K562 (cell line): ENCODE data around the gene ST6GALNAC3. TPM values are rescaled to one million over a fixed set of nuclear protein-coding genes. Genes with fewer than 3 reads are reported as not detected.

Experiments
- ATAC-seq: fragments of 200-7000 bp; cut with Tn5 transposase; 3 replicates; pipeline ENCODE4 v1.9.1; 2020; ENCODE audit warnings: moderate library complexity
- BruUV-seq: library from RNA; stranded (reverse); fragments of 400-500 nt; replicated peaks from 2 replicates; lab custom pipeline; 2021; lab: Mats Ljungman, UMichigan
- CTCF ChIA-PET: fragments of 300-600 bp; formaldehyde crosslinking; extraction: SDS; loops from one replicate; lab custom pipeline; 2021; ENCODE audit warnings: low intra/inter-chr PET ratio; lab: Yijun Ruan, JAX
- POLR2A ChIA-PET: fragments of 300-600, 350-650 bp; sonication (Branson Sonifier 250); formaldehyde crosslinking; extraction: SDS; loops from one replicate; lab custom pipeline; 2021; ENCODE audit warnings: antibody characterized with exemption, inconsistent platforms; lab: Yijun Ruan, JAX
- DNase-seq, 4 experiments: peaks; one replicate each; pipeline versions ENCODE4 v3.0.0 to v3.0.0-alpha.2; 2011 to 2018; ENCODE audit warnings: low spot score in 3 of 4, mixed read lengths in 3 of 4; ENCODE audit errors: extremely low read depth in 1 of 4
- FAIRE-seq: peaks from 2 replicates; lab custom pipeline; 2011; peaks lifted over from hg19 to GRCh38; lab: Jason Lieb, UNC
- H2AFZ ChIP-seq: 2 replicates; pipeline ENCODE4 v1.6.0; 2011; ENCODE audit warnings: low read depth, low read length, control low read depth, inconsistent platforms
- H3K27ac ChIP-seq: fragments of 200-600 bp; 3 replicates; pipeline ENCODE4 v1.8.0; 2011; ENCODE audit warnings: low read depth, mild to moderate bottlenecking, control low read depth, inconsistent platforms, low read length, moderate library complexity, mixed read lengths; ENCODE audit errors: extremely low read depth
- H3K27me3 ChIP-seq, 2 experiments: fragments of 300-600 bp in 1 of 2; 2 replicates in 1 of 2; 3 replicates in 1 of 2; pipeline versions ENCODE4 v1.6.0 to v1.8.0; 2011; ENCODE audit warnings: inconsistent platforms in 2 of 2, low read length in 2 of 2, mild to moderate bottlenecking in 1 of 2, mixed read lengths in 1 of 2, moderate library complexity in 1 of 2; ENCODE audit not compliant: control insufficient read depth in 2 of 2, insufficient read depth in 2 of 2
- H3K36me3 ChIP-seq: fragments of 300-600 bp; 3 replicates; pipeline ENCODE4 v1.8.0; 2011; ENCODE audit warnings: mild to moderate bottlenecking, low read length, inconsistent platforms; ENCODE audit not compliant: control insufficient read depth, insufficient read depth
- H3K4me1 ChIP-seq, 2 experiments: fragments of 200-600 bp in 1 of 2; replicated peaks in 1 of 2; 2 replicates in 1 of 2; 3 replicates in 1 of 2; pipeline versions ENCODE4 v1.5.1 to v1.8.0; 2011; ENCODE audit warnings: inconsistent platforms in 2 of 2, low read length in 2 of 2, mild to moderate bottlenecking in 1 of 2, mixed read lengths in 1 of 2, moderate library complexity in 1 of 2; ENCODE audit not compliant: control insufficient read depth in 2 of 2, insufficient read depth in 2 of 2
- H3K4me2 ChIP-seq: 2 replicates; pipeline ENCODE4 v1.6.1; 2011; ENCODE audit warnings: low read length, control low read depth, inconsistent platforms, mixed read lengths; ENCODE audit not compliant: insufficient read depth
- H3K4me3 ChIP-seq: fragments of 200-600 bp; sonication (generic), shearing (Covaris generic); 2 replicates; pipeline ENCODE4 v1.5.1; 2016; ENCODE audit warnings: control low read depth, inconsistent platforms
- H3K79me2 ChIP-seq: fragments of 200-600 bp; 3 replicates; pipeline ENCODE4 v1.8.0; 2011; ENCODE audit warnings: low read length, inconsistent platforms; ENCODE audit not compliant: control insufficient read depth, insufficient read depth
- H3K9ac ChIP-seq, 2 experiments: 2 replicates each; pipeline versions ENCODE4 v1.6.0 to v1.6.1; 2011; ENCODE audit warnings: low read depth in 2 of 2, low read length in 2 of 2, control low read depth in 1 of 2, inconsistent platforms in 1 of 2, mild to moderate bottlenecking in 1 of 2, mixed read lengths in 1 of 2; ENCODE audit not compliant: insufficient read depth in 1 of 2
- H3K9me1 ChIP-seq: one replicate; pipeline ENCODE4 v1.6.0; 2011; ENCODE audit warnings: inconsistent platforms, mild to moderate bottlenecking, low read length, moderate library complexity; ENCODE audit not compliant: control insufficient read depth, insufficient read depth
- H3K9me3 ChIP-seq: replicated peaks from 2 replicates; pipeline ENCODE4 v1.5.1; 2011; ENCODE audit warnings: low read depth, low read length, inconsistent platforms; ENCODE audit not compliant: control insufficient read depth, insufficient read depth
- H4K20me1 ChIP-seq: replicated peaks from 2 replicates; pipeline ENCODE4 v1.6.1; 2011; ENCODE audit warnings: low read length, inconsistent platforms, mixed read lengths; ENCODE audit not compliant: control insufficient read depth, insufficient read depth
- NFATC3 ChIP-seq: fragments of 450-650 bp; IDR thresholded peaks from 2 replicates; pipeline ENCODE4 v1.6.1; 2017; ENCODE audit warnings: mild to moderate bottlenecking
- WGBS: fragments of 100-300 bp; shearing (Covaris generic); methylation state at CpG from one replicate; pipeline ENCODE4 v1.1.6; 2016; ENCODE audit warnings: low coverage, mixed read lengths; ENCODE audit not compliant: insufficient coverage; ENCODE audit errors: missing lambda C conversion rate; 5-methylcytosine and 5-hydroxymethylcytosine counted together
- in situ Hi-C: fragments of 300-500 bp; cut with MboI; formaldehyde crosslinking; loops from 4 replicates; pipeline ENCODE4 v1.15.0; 2018; ENCODE audit warnings: inconsistent platforms, mixed read lengths
- intact Hi-C: fragments of 100-400 bp; cut with micrococcal nuclease; formaldehyde crosslinking; loops from 2 replicates; pipeline ENCODE4 v1.14.2; 2022
- polyA plus RNA-seq, 8 experiments: library from polyadenylated mRNA; depleted of rRNA in 4 of 8; stranded (reverse) in 5 of 8; unstranded in 3 of 8; fragments of >200 nt; fragmentation: Nextera tagmentation in 2 of 8; fragmentation: Illumina TruSeq in 1 of 8; extraction: Ambion mirVana in 2 of 8; extraction: Trizol in 1 of 8; gene quantifications; 2 replicates each; pipeline versions ENCODE4 v1.2.1 to v1.2.3, GENCODE V29; 2011 to 2014; ENCODE audit warnings: inconsistent platforms in 1 of 8, missing spikeins in 1 of 8
- total RNA-seq, 7 experiments: library from RNA; depleted of rRNA in 6 of 7; stranded (reverse); fragments of >200 nt in 6 of 7; fragmentation: Illumina TruSeq in 2 of 7; extraction: Trizol in 2 of 7; gene quantifications; 2 replicates each; pipeline versions ENCODE4 v1.2.1 to v1.2.3, GENCODE V29; 2011 to 2021; ENCODE audit warnings: low replicate concordance in 1 of 7
- TF ChIP-seq, protein P1 (sequence below): conservative IDR thresholded peaks from 2 replicates; pipeline ENCODE4 v1.6.1; 2011; ENCODE audit warnings: low read depth, mild to moderate bottlenecking, low read length; ENCODE audit not compliant: control insufficient read depth
- TF ChIP-seq, protein P2 (sequence below), 3 experiments: fragments of 200-800 bp in 1 of 3; fragments of 250-450 bp in 1 of 3; fragments of 450-650 bp in 1 of 3; sonication (Bioruptor Pico) in 1 of 3; sonication (Bioruptor generic) in 1 of 3; formaldehyde crosslinking in 1 of 3; IDR thresholded peaks; 2 replicates each; pipeline versions ENCODE4 v1.6.1 to v1.8.0; 2016 to 2022; ENCODE audit warnings: mild to moderate bottlenecking in 2 of 3, missing genetic modification characterization in 2 of 3, missing compliant biosample characterization in 1 of 3, moderate library complexity in 1 of 3

ST6GALNAC3 gene
- total and polyA plus RNA-seq, 9 of the 15 experiments (the other 6 are each of a cell fraction or from before 2014, with no cell fraction given): 0.04 to 0.29 (median 0.18) TPM; not detected in 6

DNA sequence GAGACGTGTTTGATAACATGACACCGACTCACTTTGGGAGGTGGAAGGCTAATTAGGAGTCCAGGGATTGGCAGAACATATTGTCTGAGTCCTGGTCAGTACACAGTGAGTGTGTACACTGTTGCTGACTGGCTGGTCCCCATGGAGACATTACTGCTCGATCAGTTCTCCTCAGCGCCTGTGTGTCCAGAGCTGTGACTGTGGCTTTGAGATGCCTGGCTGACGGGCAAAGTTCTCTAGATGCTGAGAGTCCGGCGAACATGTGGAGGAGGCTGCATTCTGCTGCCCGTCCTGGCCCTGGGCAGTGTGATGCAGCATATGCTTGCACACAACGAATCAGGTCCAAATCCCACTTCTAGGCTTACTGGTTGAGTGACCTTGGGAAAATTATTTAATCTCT is 512.7 kb downstream of the ST6GALNAC3 start:
- ATAC-seq: no peak
- 1% methylated on average over 9 of the region's 9 CpGs for WGBS
- H4K20me1 ChIP-seq: no peaks in the 10 kb centered on the region

More for the DNA sequence above, 512.7 kb downstream of the ST6GALNAC3 start:
- Histone ChIP-seq H3K9ac (no peak overlapping the region), H3K9me3 (no peaks in the 10 kb centered on the region), H3K4me2 (no peak overlapping the region), H3K4me3 (no peak overlapping the region), H3K27ac (no peak overlapping the region), H3K27me3 (no peaks in the 10 kb centered on the region), H3K36me3 (no peaks in the 10 kb centered on the region), H3K4me1 (no peaks in the 10 kb centered on the region), H3K79me2 (no peaks in the 10 kb centered on the region), H3K9me1 (no peaks in the 10 kb centered on the region), H2AFZ (no peak overlapping the region)
- no peak for TF ChIP-seq NFATC3
- TF ChIP-seq, protein P1, sequence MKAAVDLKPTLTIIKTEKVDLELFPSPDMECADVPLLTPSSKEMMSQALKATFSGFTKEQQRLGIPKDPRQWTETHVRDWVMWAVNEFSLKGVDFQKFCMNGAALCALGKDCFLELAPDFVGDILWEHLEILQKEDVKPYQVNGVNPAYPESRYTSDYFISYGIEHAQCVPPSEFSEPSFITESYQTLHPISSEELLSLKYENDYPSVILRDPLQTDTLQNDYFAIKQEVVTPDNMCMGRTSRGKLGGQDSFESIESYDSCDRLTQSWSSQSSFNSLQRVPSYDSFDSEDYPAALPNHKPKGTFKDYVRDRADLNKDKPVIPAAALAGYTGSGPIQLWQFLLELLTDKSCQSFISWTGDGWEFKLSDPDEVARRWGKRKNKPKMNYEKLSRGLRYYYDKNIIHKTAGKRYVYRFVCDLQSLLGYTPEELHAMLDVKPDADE: no peak
- TF ChIP-seq, protein P2, sequence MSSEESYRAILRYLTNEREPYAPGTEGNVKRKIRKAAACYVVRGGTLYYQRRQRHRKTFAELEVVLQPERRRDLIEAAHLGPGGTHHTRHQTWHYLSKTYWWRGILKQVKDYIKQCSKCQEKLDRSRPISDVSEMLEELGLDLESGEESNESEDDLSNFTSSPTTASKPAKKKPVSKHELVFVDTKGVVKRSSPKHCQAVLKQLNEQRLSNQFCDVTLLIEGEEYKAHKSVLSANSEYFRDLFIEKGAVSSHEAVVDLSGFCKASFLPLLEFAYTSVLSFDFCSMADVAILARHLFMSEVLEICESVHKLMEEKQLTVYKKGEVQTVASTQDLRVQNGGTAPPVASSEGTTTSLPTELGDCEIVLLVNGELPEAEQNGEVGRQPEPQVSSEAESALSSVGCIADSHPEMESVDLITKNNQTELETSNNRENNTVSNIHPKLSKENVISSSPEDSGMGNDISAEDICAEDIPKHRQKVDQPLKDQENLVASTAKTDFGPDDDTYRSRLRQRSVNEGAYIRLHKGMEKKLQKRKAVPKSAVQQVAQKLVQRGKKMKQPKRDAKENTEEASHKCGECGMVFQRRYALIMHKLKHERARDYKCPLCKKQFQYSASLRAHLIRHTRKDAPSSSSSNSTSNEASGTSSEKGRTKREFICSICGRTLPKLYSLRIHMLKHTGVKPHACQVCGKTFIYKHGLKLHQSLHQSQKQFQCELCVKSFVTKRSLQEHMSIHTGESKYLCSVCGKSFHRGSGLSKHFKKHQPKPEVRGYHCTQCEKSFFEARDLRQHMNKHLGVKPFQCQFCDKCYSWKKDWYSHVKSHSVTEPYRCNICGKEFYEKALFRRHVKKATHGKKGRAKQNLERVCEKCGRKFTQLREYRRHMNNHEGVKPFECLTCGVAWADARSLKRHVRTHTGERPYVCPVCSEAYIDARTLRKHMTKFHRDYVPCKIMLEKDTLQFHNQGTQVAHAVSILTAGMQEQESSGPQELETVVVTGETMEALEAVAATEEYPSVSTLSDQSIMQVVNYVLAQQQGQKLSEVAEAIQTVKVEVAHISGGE (CRISPR knock-in tag; IDR thresholded peaks at IDR 0.05): no peak
- ChIA-PET POLR2A (no interaction called here), CTCF (no interaction called here)
- no peak for DNase-seq
- in situ Hi-C loops: no loop called here
- intact Hi-C loops: no loop called here
- no peak for FAIRE-seq
- BruUV-seq: no TSS peak
